B cell (primary cell): ENCODE measurements around the gene FAM120AOS. TPM values are rescaled to one million over a fixed set of nuclear protein-coding genes. Genes with fewer than 3 reads are reported as not detected.

Source experiments
- ATAC-seq: fragments of 200-7000 bp; cut with Tn5 transposase; one replicate; pipeline ENCODE4 v1.10.0; 2021; ENCODE audit warnings: low read depth, mild to moderate bottlenecking, moderate number of reproducible peaks, moderate library complexity
- CTCF ChIA-PET: fragments of 350-600 bp; sonication (Branson Sonifier 250); formaldehyde crosslinking; loops from one replicate; lab custom pipeline; 2021; ENCODE audit warnings: antibody characterized with exemption, inconsistent platforms; lab: Charles Lee
- POLR2A ChIA-PET: fragments of 350-600 bp; sonication (Branson Sonifier 250); formaldehyde crosslinking; loops from one replicate; lab custom pipeline; 2021; ENCODE audit warnings: antibody characterized with exemption; lab: Charles Lee
- DNase-seq: peaks from one replicate; pipeline ENCODE4 v3.0.0; 2013
- H2AFZ ChIP-seq: 2 replicates; pipeline ENCODE4 v1.6.1; 2012; ENCODE audit warnings: mild to moderate bottlenecking, low read depth, low read length; ENCODE audit not compliant: insufficient read depth, poor library complexity, severe bottlenecking
- H3K27ac ChIP-seq, 2 donors: 1 replicate in 1 of 2; 2 replicates in 1 of 2; pipeline ENCODE4 v1.5.1; 2012 to 2013; ENCODE audit warnings: low read length in 2 of 2, mild to moderate bottlenecking in 2 of 2, moderate library complexity in 1 of 2
- H3K27me3 ChIP-seq, 4 experiments: fragments of 200-600 bp in 1 of 4; sonication (generic) in 1 of 4; replicated peaks in 1 of 4; 1 replicate in 2 of 4; 2 replicates in 2 of 4; pipeline versions ENCODE4 v1.6.1 to v1.7.0; 2013 to 2016; ENCODE audit warnings: low read length in 3 of 4, mild to moderate bottlenecking in 2 of 4, mixed read lengths in 1 of 4, moderate library complexity in 1 of 4; ENCODE audit not compliant: insufficient read depth in 4 of 4, control insufficient read depth in 3 of 4; ENCODE audit errors: control extremely low read depth in 1 of 4
- H3K36me3 ChIP-seq, 2 experiments: replicated peaks in 1 of 2; 1 replicate in 1 of 2; 2 replicates in 1 of 2; pipeline versions ENCODE4 v1.6.1 to v1.7.1; 2013; ENCODE audit warnings: low read length in 1 of 2; ENCODE audit not compliant: insufficient read depth in 2 of 2, control insufficient read depth in 1 of 2; ENCODE audit errors: control extremely low read depth in 1 of 2, extremely low read depth in 1 of 2
- H3K4me1 ChIP-seq, 2 donors: fragments of 200-600 bp in 1 of 2; sonication (generic) in 1 of 2; 1 replicate in 1 of 2; 2 replicates in 1 of 2; pipeline versions ENCODE4 v1.5.1 to v1.6.1; 2013 to 2017; ENCODE audit warnings: low read length in 2 of 2; ENCODE audit not compliant: control insufficient read depth in 2 of 2, insufficient read depth in 2 of 2
- H3K4me2 ChIP-seq: replicated peaks from 2 replicates; pipeline ENCODE3; 2012; ENCODE audit warnings: mild to moderate bottlenecking, low read depth, low read length; ENCODE audit not compliant: poor library complexity, severe bottlenecking
- H3K4me3 ChIP-seq, 5 experiments: fragments of 200-600 bp in 1 of 5; sonication (generic) in 1 of 5; 1 replicate in 3 of 5; 2 replicates in 2 of 5; pipeline versions ENCODE4 v1.5.1 to v1.7.0; 2011 to 2016; ENCODE audit warnings: low read length in 4 of 5, mild to moderate bottlenecking in 4 of 5, low read depth in 2 of 5, control low read depth in 1 of 5, moderate library complexity in 1 of 5; ENCODE audit not compliant: insufficient read depth in 1 of 5; ENCODE audit errors: control extremely low read depth in 1 of 5, extremely low read depth in 1 of 5
- H3K79me2 ChIP-seq: fragments of 200-600 bp; sonication (generic); one replicate; pipeline ENCODE4 v1.6.0; 2016; ENCODE audit warnings: low read length; ENCODE audit not compliant: control insufficient read depth, insufficient read depth
- H3K9ac ChIP-seq: fragments of 200-600 bp; sonication (generic); 2 replicates; pipeline ENCODE4 v1.6.1; 2017; ENCODE audit warnings: mild to moderate bottlenecking, low read length, moderate library complexity
- H3K9me3 ChIP-seq, 3 donors: one replicate each; pipeline versions ENCODE4 v1.6.1 to v1.7.1; 2013; ENCODE audit warnings: low read length in 2 of 3; ENCODE audit not compliant: control insufficient read depth in 2 of 3, insufficient read depth in 1 of 3; ENCODE audit errors: control extremely low read depth in 1 of 3
- H4K20me1 ChIP-seq: 2 replicates; pipeline ENCODE4 v1.6.0; 2012; ENCODE audit warnings: mild to moderate bottlenecking, low read length; ENCODE audit not compliant: insufficient read depth, control insufficient read depth, poor library complexity, severe bottlenecking
- H3K27ac Mint-ChIP-seq: one replicate; pipeline ENCODE4 v1.8.0; 2021; ENCODE audit warnings: mixed read lengths
- H3K27me3 Mint-ChIP-seq: one replicate; pipeline ENCODE4 v1.8.0; 2021; ENCODE audit warnings: mixed read lengths
- H3K4me1 Mint-ChIP-seq: one replicate; pipeline ENCODE4 v1.8.0; 2021; ENCODE audit warnings: mixed read lengths
- H3K4me3 Mint-ChIP-seq: one replicate; pipeline ENCODE4 v1.8.0; 2021; ENCODE audit warnings: mixed read lengths
- H3K9me3 Mint-ChIP-seq: one replicate; pipeline ENCODE4 v1.8.0; 2022; ENCODE audit warnings: mixed read lengths; ENCODE audit not compliant: insufficient read depth
- CTCF ChIP-seq: fragments of 200-600 bp; IDR thresholded peaks from one replicate; pipeline ENCODE4 v1.8.0; 2022; ENCODE audit warnings: antibody characterized with exemption, mild to moderate bottlenecking
- EZH2 ChIP-seq: IDR thresholded peaks from 2 replicates; pipeline ENCODE4 v1.6.1; 2012; ENCODE audit warnings: borderline replicate concordance, low read depth, mild to moderate bottlenecking, moderate library complexity, low read length; ENCODE audit not compliant: insufficient read depth, poor library complexity, severe bottlenecking
- WGBS: methylation state at CpG from one replicate; pipeline ENCODE4 v1.1.5; 2013; ENCODE audit warnings: missing lambda C conversion rate; ENCODE audit not compliant: insufficient coverage; 5-methylcytosine and 5-hydroxymethylcytosine counted together
- intact Hi-C: fragments of 100-400 bp; cut with micrococcal nuclease; formaldehyde crosslinking; loops from one replicate; pipeline ENCODE4 v1.10.0; 2022
- polyA plus RNA-seq: library from polyadenylated mRNA; depleted of rRNA; stranded (reverse); fragments of >200 nt; gene quantifications from 2 replicates; pipeline ENCODE4 v1.2.3, GENCODE V29; 2012
- total RNA-seq, 2 donors: library from RNA; stranded (reverse); fragments of 120-200 nt in 1 of 2; gene quantifications; 1 replicate in 1 of 2; 2 replicates in 1 of 2; pipeline versions ENCODE4 v1.2.3 to v1.2.4, GENCODE V29; 2013 to 2022

FAM120AOS gene
- total and polyA plus RNA-seq, 2 donors (not counting 1 experiment from before 2014, with no cell fraction given): 36.0 to 47.8 TPM

- POLR2A ChIA-PET: no interaction called here
- TF ChIP-seq CTCF (no peak), EZH2 (no peak)
- Histone ChIP-seq H2AFZ (no peak overlapping the region), H3K4me1 (peaks cover 41 to 46% of the 10 kb centered on the region in 2 donors), H3K9me3 (no peaks in the 10 kb centered on the region), H3K27me3 (no peaks in the 10 kb centered on the region), H3K4me2 (peak overlapping the region; percentile 7), H3K9ac (no peak overlapping the region), H3K36me3 (no peaks in the 10 kb centered on the region), H3K4me3 (no peak overlapping the region), H3K79me2 (peaks cover 99% of the 10 kb centered on the region), H3K27ac (no peak overlapping the region), H4K20me1 (peaks cover 13% of the 10 kb centered on the region)
- 80% methylated on average over 2 of the region's 5 CpGs for WGBS
- Mint-ChIP-seq H3K4me1 (peaks cover 64% of the 10 kb centered on the region), H3K27ac (peak overlapping the region; percentile 43), H3K4me3 (no peak overlapping the region), H3K27me3 (no peaks in the 10 kb centered on the region), H3K9me3 (no peaks in the 10 kb centered on the region)
- DNase-seq (no peak), ATAC-seq (no peak)
- intact Hi-C loops: no loop called here
- CTCF ChIA-PET: no interaction called here
Measured at GRCh38 chr9:93468763-93469456, 15.5 kb upstream of the FAM120AOS start.

- WGBS: no CpG with 5 or more reads among the region's 3 CpGs
- ChIA-PET CTCF (interaction anchor here (0.6 kb wide), 1 partner anchor 15 kb away, joined by 8 read pairs; no protein-coding TSS in a partner anchor), POLR2A (no interaction called here)
- Histone ChIP-seq H3K4me1 (peaks cover 46 to 52% of the 10 kb centered on the region in 2 donors), H3K4me2 (peak overlapping the region; percentile 28), H3K4me3 (no peak overlapping the region), H3K79me2 (peaks cover 100% of the 10 kb centered on the region), H3K9me3 (no peaks in the 10 kb centered on the region), H2AFZ (no peak overlapping the region), H3K36me3 (no peaks in the 10 kb centered on the region), H3K27ac (no peak overlapping the region), H3K27me3 (no peaks in the 10 kb centered on the region), H4K20me1 (peaks cover 13% of the 10 kb centered on the region), H3K9ac (no peak overlapping the region)
- Mint-ChIP-seq H3K27ac (peak overlapping the region; percentile 54), H3K27me3 (no peaks in the 10 kb centered on the region), H3K4me3 (peak overlapping the region; percentile 9), H3K4me1 (peaks cover 75% of the 10 kb centered on the region), H3K9me3 (no peaks in the 10 kb centered on the region)
- TF ChIP-seq CTCF (no peak), EZH2 (no peak)
- ATAC-seq (no peak), DNase-seq (no peak)
- intact Hi-C loops: no loop called here
Measured at GRCh38 chr9:93467462-93467861, 14.1 kb upstream of the FAM120AOS start.
